Liver (tissue), 9 donors: ENCODE measurements around the gene PGA5. TPM values are rescaled to one million over a fixed set of nuclear protein-coding genes. Genes with fewer than 3 reads are reported as not detected.

Experiments
- DNase-seq: peaks from one replicate; pipeline ENCODE4 v3.0.0-alpha.2; 2017; ENCODE audit warnings: low spot score
- H3K27ac ChIP-seq, 2 donors: one replicate each; pipeline ENCODE4 v1.7.0; 2013; ENCODE audit warnings: inconsistent platforms in 2 of 2, low read length in 2 of 2, control low read depth in 1 of 2, low read depth in 1 of 2, mild to moderate bottlenecking in 1 of 2
- H3K27me3 ChIP-seq, 4 donors: one replicate each; pipeline versions ENCODE4 v1.6.1 to v1.7.0; 2013; ENCODE audit warnings: low read length in 3 of 4, inconsistent platforms in 1 of 4, mild to moderate bottlenecking in 1 of 4, moderate library complexity in 1 of 4; ENCODE audit not compliant: control insufficient read depth in 4 of 4, insufficient read depth in 4 of 4
- H3K36me3 ChIP-seq, 4 donors: one replicate each; pipeline versions ENCODE4 v1.6.1 to v1.7.0; 2013; ENCODE audit warnings: low read length in 3 of 4, mild to moderate bottlenecking in 3 of 4, low read depth in 1 of 4, moderate library complexity in 1 of 4; ENCODE audit not compliant: control insufficient read depth in 4 of 4, insufficient read depth in 3 of 4
- H3K4me1 ChIP-seq, 4 donors: one replicate each; pipeline versions ENCODE4 v1.6.1 to v1.7.0; 2013; ENCODE audit warnings: low read length in 3 of 4, mild to moderate bottlenecking in 3 of 4, moderate library complexity in 1 of 4; ENCODE audit not compliant: control insufficient read depth in 4 of 4, insufficient read depth in 4 of 4
- H3K4me3 ChIP-seq, 3 donors: one replicate each; pipeline versions ENCODE4 v1.6.1 to v1.7.0; 2013; ENCODE audit warnings: low read length in 3 of 3, control low read depth in 1 of 3, low read depth in 1 of 3, mild to moderate bottlenecking in 1 of 3
- H3K9ac ChIP-seq, 2 donors: one replicate each; pipeline ENCODE4 v1.7.0; 2013; ENCODE audit warnings: low read length in 2 of 2, mild to moderate bottlenecking in 2 of 2, moderate library complexity in 2 of 2, control low read depth in 1 of 2, low read depth in 1 of 2
- H3K9me3 ChIP-seq, 4 donors: one replicate each; pipeline versions ENCODE4 v1.6.1 to v1.7.0; 2013; ENCODE audit warnings: low read length in 3 of 4; ENCODE audit not compliant: control insufficient read depth in 4 of 4
- EGR1 ChIP-seq, 2 donors: IDR thresholded peaks; 2 replicates each; pipeline ENCODE4 v1.6.1; 2016 to 2018; ENCODE audit warnings: antibody characterized with exemption in 2 of 2, low read depth in 2 of 2
- GABPA ChIP-seq, 2 donors: IDR thresholded peaks in 1 of 2; conservative IDR thresholded peaks in 1 of 2; 2 replicates each; pipeline ENCODE4 v1.6.1; 2016; ENCODE audit warnings: antibody characterized with exemption in 2 of 2, mild to moderate bottlenecking in 1 of 2, moderate library complexity in 1 of 2
- HNF4A ChIP-seq, 2 donors: conservative IDR thresholded peaks; 2 replicates each; pipeline ENCODE4 v1.6.1; 2016; ENCODE audit warnings: antibody characterized with exemption in 2 of 2, mild to moderate bottlenecking in 2 of 2
- HNF4G ChIP-seq: IDR thresholded peaks from 2 replicates; pipeline ENCODE4 v1.6.1; 2016; ENCODE audit warnings: antibody characterized with exemption
- JUND ChIP-seq, 2 donors: IDR thresholded peaks; 2 replicates each; pipeline ENCODE4 v1.6.1; 2016; ENCODE audit warnings: antibody characterized with exemption in 2 of 2
- NR2F2 ChIP-seq: IDR thresholded peaks from 2 replicates; pipeline ENCODE4 v1.6.1; 2016; ENCODE audit warnings: antibody characterized with exemption
- RAD21 ChIP-seq, 2 donors: IDR thresholded peaks; 2 replicates each; pipeline ENCODE4 v1.6.1; 2016; ENCODE audit warnings: antibody characterized with exemption in 2 of 2, mild to moderate bottlenecking in 2 of 2
- RXRA ChIP-seq, 2 donors: IDR thresholded peaks; 2 replicates each; pipeline ENCODE4 v1.6.1; 2017 to 2018; ENCODE audit warnings: antibody characterized with exemption in 2 of 2, mild to moderate bottlenecking in 1 of 2
- TAF1 ChIP-seq: conservative IDR thresholded peaks from 2 replicates; pipeline ENCODE4 v1.6.1; 2016; ENCODE audit warnings: antibody characterized with exemption, mild to moderate bottlenecking
- YY1 ChIP-seq: IDR thresholded peaks from 2 replicates; pipeline ENCODE4 v1.6.1; 2016; ENCODE audit warnings: antibody characterized with exemption, mild to moderate bottlenecking
- WGBS: extraction: QIAGEN DNeasy Blood & Tissue Kit; methylation state at CpG from one replicate; pipeline ENCODE4 v1.1.7; 2013; 5-methylcytosine and 5-hydroxymethylcytosine counted together
- polyA plus RNA-seq, 2 donors: library from polyadenylated mRNA; stranded (reverse) in 1 of 2; unstranded in 1 of 2; fragments of 200-250 nt in 1 of 2; fragments of >200 nt in 1 of 2; fragmentation: Nextera tagmentation in 1 of 2; extraction: Ambion mirVana in 1 of 2; gene quantifications; one replicate each; pipeline versions ENCODE4 v1.2.1 to v1.2.3, GENCODE V29; 2013 to 2015
- total RNA-seq, 2 donors: library from RNA; depleted of rRNA; stranded (reverse); fragments of >200 nt; gene quantifications; one replicate each; pipeline ENCODE4 v1.2.3, GENCODE V29; 2014
- TF ChIP-seq, protein P1 (sequence below): IDR thresholded peaks from 2 replicates; pipeline ENCODE4 v1.6.1; 2016; ENCODE audit warnings: antibody characterized with exemption, mild to moderate bottlenecking
- TF ChIP-seq, protein P2 (sequence below): IDR thresholded peaks from 2 replicates; pipeline ENCODE4 v1.6.1; 2016; ENCODE audit warnings: antibody characterized with exemption
- TF ChIP-seq, protein P3 (sequence below): IDR thresholded peaks from 2 replicates; pipeline ENCODE4 v1.6.1; 2016; ENCODE audit warnings: antibody characterized with exemption
- TF ChIP-seq, protein P4 (sequence below): fragments of 150-350 bp; IDR thresholded peaks from 2 replicates; pipeline ENCODE4 v1.5.1; 2017; ENCODE audit warnings: improper control_type of control experiment, low read depth, low read length; ENCODE audit not compliant: missing input control
- TF ChIP-seq, protein P5 (sequence below): IDR thresholded peaks from 2 replicates; pipeline ENCODE4 v1.6.1; 2016; ENCODE audit warnings: antibody characterized with exemption
- donor health status: healthy.
- donor health status: healthy.
- donor health status: healthy.
- donor health status: healthy.
- donor health status: healthy.

PGA5 gene
- total and polyA plus RNA-seq, 4 donors: 0.31 to 1.7 (median 0.40) TPM; not detected in 1

DNA sequence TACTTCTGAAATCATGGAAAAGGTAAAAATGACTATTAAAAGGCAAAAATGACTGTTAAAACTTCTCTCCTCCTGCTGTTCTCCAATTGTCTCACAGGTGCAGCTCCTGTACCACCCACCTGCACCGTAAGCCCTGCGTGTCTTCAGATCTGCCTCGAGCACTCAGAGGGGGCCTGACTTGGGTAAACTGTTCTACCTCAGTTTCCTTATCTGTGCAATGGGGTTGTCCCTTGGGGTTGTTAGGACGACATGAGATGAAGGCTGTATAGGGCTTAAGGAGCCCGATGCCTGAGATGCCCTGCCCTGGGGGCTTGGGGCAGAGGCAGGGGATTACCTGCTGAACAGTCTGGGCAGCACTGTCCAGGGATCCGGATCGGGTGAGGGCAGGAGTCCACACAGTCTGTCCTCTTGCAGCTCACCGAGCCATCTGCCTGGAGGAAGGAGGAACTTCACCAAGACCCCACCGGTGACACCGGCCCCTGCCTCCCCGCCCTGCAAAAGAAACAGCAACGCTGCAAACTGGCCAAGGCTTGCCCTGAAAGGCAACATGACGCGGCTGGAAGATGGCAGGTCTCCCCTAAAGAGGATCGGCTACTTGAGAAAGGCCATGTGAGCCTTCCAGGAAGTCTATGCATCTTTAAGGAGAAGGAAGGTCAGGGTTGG is 27.7 kb downstream of the PGA5 start:
- Histone ChIP-seq H3K27me3 (no peaks in the 10 kb centered on the region), H3K9ac (no peak overlapping the region), H3K4me3 (no peak overlapping the region), H3K36me3 (no peaks in the 10 kb centered on the region), H3K4me1 (peaks cover 5 to 18% (median 12%) of the 10 kb centered on the region in 4 donors), H3K9me3 (no peaks in the 10 kb centered on the region), H3K27ac (no peak overlapping the region)
- TF ChIP-seq HNF4A (conservative IDR thresholded peaks at IDR 0.05): no peak
- TF ChIP-seq, protein P1, sequence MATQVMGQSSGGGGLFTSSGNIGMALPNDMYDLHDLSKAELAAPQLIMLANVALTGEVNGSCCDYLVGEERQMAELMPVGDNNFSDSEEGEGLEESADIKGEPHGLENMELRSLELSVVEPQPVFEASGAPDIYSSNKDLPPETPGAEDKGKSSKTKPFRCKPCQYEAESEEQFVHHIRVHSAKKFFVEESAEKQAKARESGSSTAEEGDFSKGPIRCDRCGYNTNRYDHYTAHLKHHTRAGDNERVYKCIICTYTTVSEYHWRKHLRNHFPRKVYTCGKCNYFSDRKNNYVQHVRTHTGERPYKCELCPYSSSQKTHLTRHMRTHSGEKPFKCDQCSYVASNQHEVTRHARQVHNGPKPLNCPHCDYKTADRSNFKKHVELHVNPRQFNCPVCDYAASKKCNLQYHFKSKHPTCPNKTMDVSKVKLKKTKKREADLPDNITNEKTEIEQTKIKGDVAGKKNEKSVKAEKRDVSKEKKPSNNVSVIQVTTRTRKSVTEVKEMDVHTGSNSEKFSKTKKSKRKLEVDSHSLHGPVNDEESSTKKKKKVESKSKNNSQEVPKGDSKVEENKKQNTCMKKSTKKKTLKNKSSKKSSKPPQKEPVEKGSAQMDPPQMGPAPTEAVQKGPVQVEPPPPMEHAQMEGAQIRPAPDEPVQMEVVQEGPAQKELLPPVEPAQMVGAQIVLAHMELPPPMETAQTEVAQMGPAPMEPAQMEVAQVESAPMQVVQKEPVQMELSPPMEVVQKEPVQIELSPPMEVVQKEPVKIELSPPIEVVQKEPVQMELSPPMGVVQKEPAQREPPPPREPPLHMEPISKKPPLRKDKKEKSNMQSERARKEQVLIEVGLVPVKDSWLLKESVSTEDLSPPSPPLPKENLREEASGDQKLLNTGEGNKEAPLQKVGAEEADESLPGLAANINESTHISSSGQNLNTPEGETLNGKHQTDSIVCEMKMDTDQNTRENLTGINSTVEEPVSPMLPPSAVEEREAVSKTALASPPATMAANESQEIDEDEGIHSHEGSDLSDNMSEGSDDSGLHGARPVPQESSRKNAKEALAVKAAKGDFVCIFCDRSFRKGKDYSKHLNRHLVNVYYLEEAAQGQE: no peak
- TF ChIP-seq TAF1: no peak
- TF ChIP-seq EGR1 (IDR thresholded peaks at IDR 0.05; ENCODE audit: low read depth in 2 of 2): no peak
- TF ChIP-seq HNF4G: no peak
- TF ChIP-seq, protein P2, sequence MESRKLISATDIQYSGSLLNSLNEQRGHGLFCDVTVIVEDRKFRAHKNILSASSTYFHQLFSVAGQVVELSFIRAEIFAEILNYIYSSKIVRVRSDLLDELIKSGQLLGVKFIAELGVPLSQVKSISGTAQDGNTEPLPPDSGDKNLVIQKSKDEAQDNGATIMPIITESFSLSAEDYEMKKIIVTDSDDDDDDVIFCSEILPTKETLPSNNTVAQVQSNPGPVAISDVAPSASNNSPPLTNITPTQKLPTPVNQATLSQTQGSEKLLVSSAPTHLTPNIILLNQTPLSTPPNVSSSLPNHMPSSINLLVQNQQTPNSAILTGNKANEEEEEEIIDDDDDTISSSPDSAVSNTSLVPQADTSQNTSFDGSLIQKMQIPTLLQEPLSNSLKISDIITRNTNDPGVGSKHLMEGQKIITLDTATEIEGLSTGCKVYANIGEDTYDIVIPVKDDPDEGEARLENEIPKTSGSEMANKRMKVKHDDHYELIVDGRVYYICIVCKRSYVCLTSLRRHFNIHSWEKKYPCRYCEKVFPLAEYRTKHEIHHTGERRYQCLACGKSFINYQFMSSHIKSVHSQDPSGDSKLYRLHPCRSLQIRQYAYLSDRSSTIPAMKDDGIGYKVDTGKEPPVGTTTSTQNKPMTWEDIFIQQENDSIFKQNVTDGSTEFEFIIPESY: no peak
- TF ChIP-seq, protein P3, sequence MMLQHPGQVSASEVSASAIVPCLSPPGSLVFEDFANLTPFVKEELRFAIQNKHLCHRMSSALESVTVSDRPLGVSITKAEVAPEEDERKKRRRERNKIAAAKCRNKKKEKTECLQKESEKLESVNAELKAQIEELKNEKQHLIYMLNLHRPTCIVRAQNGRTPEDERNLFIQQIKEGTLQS: no peak
- TF ChIP-seq RXRA (IDR thresholded peaks at IDR 0.05): no peak
- no peak for TF ChIP-seq NR2F2
- no peak for DNase-seq
- WGBS: 87% methylated on average over 15 of the region's 15 CpGs

DNA sequence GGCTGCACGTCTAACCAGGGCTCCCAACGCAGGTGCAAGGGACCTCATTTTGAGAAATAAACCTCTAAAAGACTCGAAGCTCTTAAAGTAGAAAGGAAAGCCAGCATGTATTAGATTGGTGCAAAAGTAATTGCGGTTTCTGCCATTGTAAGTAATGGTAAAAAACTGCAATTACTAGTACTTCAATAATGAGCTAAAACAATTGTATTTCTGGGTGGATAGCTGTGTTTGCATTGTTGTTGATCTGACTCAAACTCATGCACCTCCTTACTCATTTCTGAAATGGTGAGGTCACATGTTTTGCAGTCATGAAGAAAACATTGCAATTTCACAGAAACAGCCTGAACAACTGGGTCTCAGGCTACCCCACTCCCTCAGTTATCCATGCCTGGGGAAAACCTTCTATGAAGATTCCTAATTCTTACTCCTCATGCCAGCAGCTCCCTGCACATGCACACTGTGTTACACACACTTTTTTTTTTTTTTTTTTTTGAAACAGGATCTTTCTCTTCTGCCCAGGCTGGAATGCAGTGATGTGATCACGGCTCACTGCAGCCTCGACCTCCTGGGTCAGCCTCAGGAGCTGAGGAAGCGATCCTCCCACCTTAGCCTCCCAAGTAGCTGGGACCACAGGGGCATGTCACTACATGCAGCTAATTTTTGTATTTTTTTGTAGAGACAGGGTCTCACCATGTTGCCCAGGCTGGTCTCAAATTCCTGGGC is 29.5 kb downstream of the PGA5 start:
- Histone ChIP-seq H3K4me1 (peaks cover under 1 to 7% (median 4%) of the 10 kb centered on the region in 4 donors), H3K4me3 (no peak overlapping the region), H3K27me3 (no peaks in the 10 kb centered on the region), H3K36me3 (no peaks in the 10 kb centered on the region), H3K9ac (no peak overlapping the region), H3K9me3 (no peaks in the 10 kb centered on the region), H3K27ac (no peak overlapping the region)
- WGBS: 94% methylated on average over 7 of the region's 7 CpGs
- DNase-seq: no peak
- TF ChIP-seq YY1: no peak
- TF ChIP-seq, protein P3: no peak
- TF ChIP-seq GABPA (IDR thresholded peaks at IDR 0.05 in 1 of 2, conservative IDR thresholded peaks at IDR 0.05 in 1 of 2): no peak
- TF ChIP-seq, protein P1: no peak
- no peak for TF ChIP-seq NR2F2
- TF ChIP-seq, protein P4, sequence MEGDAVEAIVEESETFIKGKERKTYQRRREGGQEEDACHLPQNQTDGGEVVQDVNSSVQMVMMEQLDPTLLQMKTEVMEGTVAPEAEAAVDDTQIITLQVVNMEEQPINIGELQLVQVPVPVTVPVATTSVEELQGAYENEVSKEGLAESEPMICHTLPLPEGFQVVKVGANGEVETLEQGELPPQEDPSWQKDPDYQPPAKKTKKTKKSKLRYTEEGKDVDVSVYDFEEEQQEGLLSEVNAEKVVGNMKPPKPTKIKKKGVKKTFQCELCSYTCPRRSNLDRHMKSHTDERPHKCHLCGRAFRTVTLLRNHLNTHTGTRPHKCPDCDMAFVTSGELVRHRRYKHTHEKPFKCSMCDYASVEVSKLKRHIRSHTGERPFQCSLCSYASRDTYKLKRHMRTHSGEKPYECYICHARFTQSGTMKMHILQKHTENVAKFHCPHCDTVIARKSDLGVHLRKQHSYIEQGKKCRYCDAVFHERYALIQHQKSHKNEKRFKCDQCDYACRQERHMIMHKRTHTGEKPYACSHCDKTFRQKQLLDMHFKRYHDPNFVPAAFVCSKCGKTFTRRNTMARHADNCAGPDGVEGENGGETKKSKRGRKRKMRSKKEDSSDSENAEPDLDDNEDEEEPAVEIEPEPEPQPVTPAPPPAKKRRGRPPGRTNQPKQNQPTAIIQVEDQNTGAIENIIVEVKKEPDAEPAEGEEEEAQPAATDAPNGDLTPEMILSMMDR: no peak
- no peak for TF ChIP-seq HNF4A (conservative IDR thresholded peaks at IDR 0.05)
- TF ChIP-seq, protein P5, sequence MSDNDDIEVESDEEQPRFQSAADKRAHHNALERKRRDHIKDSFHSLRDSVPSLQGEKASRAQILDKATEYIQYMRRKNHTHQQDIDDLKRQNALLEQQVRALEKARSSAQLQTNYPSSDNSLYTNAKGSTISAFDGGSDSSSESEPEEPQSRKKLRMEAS: no peak
- no peak for TF ChIP-seq RAD21 (IDR thresholded peaks at IDR 0.05)
- no peak for TF ChIP-seq JUND (IDR thresholded peaks at IDR 0.05)
- TF ChIP-seq HNF4G: no peak
- no peak for TF ChIP-seq EGR1 (IDR thresholded peaks at IDR 0.05; ENCODE audit: low read depth in 2 of 2)
